Dendritic cell treated with granulocyte-macrophage colony-stimulating factor and Interleukin-4, amounts not matched to agents 40 ng/mL and 50 ng/mL, for 4 days (primary cell): Measurements from ENCODE around the gene STAMBPL1.
A peak's percentile ranks its signal among the peaks of the same experiment; 100 is the strongest.

Experiments used
- H3K27ac Mint-ChIP-seq: one replicate; pipeline ENCODE4 v1.8.0; 2022; ENCODE audit warnings: mild to moderate bottlenecking, mixed read lengths
- H3K27me3 Mint-ChIP-seq: one replicate; pipeline ENCODE4 v1.8.0; 2022; ENCODE audit warnings: mild to moderate bottlenecking, mixed read lengths
- H3K36me3 Mint-ChIP-seq: one replicate; pipeline ENCODE4 v1.8.0; 2022; ENCODE audit warnings: low read depth, mixed read lengths
- H3K4me1 Mint-ChIP-seq: one replicate; pipeline ENCODE4 v1.8.0; 2022; ENCODE audit warnings: low read depth, mixed read lengths
- H3K4me3 Mint-ChIP-seq: one replicate; pipeline ENCODE4 v1.8.0; 2022; ENCODE audit warnings: mild to moderate bottlenecking, moderate library complexity, mixed read lengths
- H3K9me3 Mint-ChIP-seq: one replicate; pipeline ENCODE4 v1.8.0; 2022; ENCODE audit warnings: mixed read lengths
- intact Hi-C: fragments of 100-400 bp; cut with micrococcal nuclease; formaldehyde crosslinking; loops from one replicate; pipeline ENCODE4 v1.15.0; 2022

STAMBPL1 gene

DNA sequence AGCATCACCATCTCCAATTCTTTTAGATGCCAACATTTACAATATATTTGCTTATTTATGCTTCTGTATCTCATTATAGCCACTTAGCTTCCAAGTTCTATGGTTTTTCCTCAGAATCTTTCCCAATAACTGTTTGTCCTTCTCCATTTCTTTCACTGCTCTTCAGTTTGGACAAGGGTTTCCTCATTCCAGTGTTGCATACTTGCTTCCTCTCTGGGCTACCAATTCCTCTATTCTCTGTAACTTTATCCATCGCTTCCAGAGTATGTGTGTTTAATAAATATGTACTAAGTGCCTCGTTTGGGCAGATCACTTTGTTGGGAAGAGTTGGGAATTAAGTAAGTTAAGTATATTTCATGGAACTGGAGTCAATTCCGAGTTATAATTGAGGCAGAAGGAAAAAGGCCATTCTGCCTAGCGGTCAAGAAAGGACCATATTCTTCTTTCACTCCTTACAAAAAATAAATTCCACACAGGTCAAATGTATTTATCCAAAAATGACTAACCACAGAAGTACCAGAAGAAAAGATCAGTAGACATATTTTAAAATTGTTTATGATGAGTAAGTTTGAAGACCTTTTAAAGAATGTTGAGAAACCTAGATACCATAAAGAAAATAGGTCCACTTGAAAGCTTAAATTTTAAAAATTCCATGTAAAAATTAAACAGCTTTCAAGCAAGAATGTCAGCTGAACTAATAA is 10.8 kb downstream of the STAMBPL1 start:
- intact Hi-C loops = no loop called here
- Mint-ChIP-seq H3K36me3 (peaks cover 4% of the 10 kb centered on the region), H3K27ac (no peak overlapping the region), H3K4me3 (no peak overlapping the region), H3K4me1 (peaks cover 29% of the 10 kb centered on the region), H3K27me3 (no peaks in the 10 kb centered on the region), H3K9me3 (no peaks in the 10 kb centered on the region)

DNA sequence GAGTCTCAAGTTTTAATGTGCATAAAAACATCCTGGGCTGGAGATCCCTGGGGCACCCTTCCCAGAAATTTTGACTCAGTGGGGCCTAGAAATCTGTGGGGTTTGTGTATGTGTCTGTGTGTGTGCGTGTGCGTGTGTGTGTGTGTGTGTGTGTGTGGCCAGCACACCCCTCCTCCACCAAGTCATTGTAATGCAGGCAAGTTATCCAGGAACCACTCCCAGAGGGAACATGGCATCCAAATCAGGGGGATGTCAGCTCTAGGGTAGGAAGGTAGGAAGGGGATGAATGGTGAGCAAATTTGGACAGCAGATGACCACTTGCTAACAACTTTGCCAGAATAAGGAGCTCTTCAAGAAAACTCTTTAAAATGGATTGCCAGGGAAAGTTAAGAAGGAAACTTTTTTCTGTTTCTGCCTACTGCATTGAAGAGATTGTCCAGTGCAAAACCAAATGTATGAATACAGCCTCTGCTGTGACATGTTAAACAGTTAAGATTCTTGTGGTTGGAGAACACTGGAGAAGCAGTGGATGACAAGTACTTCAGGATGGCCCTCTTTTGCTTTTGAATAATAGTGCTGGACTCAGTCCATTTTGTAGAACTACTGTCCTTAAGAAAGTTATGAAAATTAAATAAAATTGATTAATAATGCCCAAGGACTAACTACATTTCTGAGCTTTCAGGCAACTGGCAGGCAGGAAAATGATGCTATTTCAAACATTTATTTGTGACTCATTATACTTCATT is 12.3 kb downstream of the STAMBPL1 start:
- intact Hi-C loops = no loop called here
- Mint-ChIP-seq H3K4me3 (no peak overlapping the region), H3K4me1 (peaks cover 39% of the 10 kb centered on the region), H3K9me3 (no peaks in the 10 kb centered on the region), H3K36me3 (peaks cover 14% of the 10 kb centered on the region), H3K27me3 (no peaks in the 10 kb centered on the region), H3K27ac (peak overlapping the region; percentile 63)

DNA sequence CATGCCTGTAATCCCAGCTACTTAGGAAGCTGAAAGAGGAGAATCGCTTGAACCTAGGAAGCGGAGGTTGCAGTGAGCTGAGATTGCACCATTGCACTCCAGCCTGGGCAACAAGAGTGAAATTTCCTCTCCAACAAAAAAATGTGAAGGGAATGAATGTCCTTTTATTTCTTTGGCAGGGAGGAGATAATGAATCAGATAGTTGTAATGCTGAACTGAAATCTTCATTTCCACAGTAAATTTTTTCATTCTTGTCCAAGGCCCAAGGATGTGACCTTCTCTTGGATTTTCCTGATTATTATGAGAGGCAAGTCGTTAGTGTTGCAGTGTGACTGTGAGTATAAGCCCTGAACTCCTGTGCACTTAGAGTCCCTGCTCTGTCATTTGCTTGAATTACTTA is 13.6 kb downstream of the STAMBPL1 start:
- intact Hi-C loops = no loop called here
- Mint-ChIP-seq H3K36me3 (peaks cover 14% of the 10 kb centered on the region), H3K4me3 (no peak overlapping the region), H3K27ac (no peak overlapping the region), H3K9me3 (no peaks in the 10 kb centered on the region), H3K27me3 (no peaks in the 10 kb centered on the region), H3K4me1 (peaks cover 43% of the 10 kb centered on the region)

DNA sequence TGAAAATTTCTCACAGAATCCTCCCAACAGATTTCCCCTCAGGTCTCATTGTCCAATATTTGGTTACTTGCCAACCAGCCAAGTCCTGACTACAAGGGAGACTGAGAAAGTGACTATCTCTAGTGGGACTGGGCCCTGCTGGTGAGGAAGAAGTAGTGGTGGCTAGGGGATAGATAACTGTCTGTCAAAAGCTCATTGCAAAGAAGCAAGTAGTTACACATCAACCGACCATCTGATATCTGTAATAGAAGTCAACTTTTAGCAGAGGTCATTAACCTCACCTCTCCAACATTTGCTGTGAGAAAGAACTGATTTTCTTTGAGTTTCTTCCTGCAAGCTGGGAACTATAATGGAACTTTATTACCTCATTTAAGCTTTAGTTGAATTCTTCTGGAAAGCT is 15.2 kb downstream of the STAMBPL1 start:
- H3K27me3 Mint-ChIP-seq = no peaks in the 10 kb centered on the region
- peaks cover 46% of the 10 kb centered on the region for H3K4me1 Mint-ChIP-seq
- intact Hi-C loops = no loop called here
- peaks cover 21% of the 10 kb centered on the region for H3K36me3 Mint-ChIP-seq
- no peak overlapping the region for H3K4me3 Mint-ChIP-seq
- H3K9me3 Mint-ChIP-seq = no peaks in the 10 kb centered on the region
- no peak overlapping the region for H3K27ac Mint-ChIP-seq

DNA sequence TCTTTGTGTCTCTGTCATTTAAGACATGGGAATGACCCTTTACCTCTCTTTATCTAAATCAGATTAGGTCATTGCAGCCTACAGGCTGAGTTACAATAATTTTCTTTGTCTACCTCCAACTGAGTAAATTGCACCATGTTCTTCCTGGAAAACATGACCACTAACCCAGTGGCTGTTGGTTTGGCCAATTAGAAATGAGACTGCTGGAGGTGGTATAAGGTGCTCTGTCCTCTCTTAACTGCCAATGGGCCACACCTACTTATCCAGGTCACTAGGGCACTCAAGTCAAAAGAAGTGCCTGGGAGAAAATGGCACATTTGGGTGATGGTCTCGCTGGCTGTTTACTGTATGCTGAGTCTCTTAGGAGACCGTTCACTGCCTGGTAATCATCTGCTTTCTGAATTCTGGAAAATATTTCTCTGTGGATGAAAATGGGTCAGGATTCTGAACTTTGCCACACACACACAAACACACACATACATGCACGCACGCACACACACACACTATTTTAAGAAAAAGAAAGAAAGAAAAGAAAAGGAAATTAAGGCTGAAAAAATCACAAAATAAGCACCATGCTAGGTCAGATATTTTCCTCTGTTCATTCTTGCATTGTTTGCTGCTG is 16.4 kb downstream of the STAMBPL1 start:
- intact Hi-C loops = no loop called here
- H3K4me3 Mint-ChIP-seq = no peak overlapping the region
- peak overlapping the region; percentile 60 for H3K27ac Mint-ChIP-seq

DNA sequence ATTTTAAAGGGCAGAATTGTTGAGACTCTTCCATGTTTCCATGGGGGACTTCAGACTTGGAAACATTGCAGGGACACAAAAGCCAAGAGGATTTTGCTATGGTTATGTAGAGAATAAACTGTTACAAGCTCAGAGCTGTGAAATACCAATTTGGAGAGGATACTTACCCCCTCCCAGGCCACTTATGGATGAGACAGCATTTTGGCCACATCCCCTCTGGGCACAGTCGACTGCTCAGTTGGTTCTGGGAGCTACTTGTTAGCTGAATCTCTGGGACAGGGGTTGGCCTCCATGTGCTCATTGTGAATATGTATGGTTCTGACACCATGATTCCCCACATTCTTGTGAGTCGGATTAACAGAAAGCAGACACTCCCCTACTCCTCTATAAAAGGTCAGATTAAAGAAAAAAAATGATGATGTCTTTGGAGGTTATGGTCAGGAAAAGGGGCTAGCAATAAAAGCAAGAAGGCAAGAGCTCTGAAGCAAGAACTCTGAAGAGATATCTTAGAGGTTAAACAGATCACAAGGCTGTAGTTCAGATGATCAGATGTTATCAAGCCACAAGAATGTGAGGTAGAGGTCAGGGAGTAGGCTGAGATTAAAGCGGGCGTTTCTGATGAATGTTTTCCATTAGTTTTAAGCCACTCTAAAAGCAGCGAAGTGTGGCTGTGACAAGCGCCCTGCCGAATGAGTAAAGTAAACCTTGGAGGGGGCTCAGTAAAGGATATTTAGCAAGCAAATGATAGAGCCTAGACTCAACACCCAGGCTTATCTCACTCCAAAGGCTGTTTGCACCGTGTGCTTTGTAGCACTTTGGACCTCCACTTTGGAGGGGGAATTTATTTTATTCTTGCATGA is 17.2 kb downstream of the STAMBPL1 start:
- no peaks in the 10 kb centered on the region for H3K27me3 Mint-ChIP-seq
- intact Hi-C loops = no loop called here
- peaks cover 43% of the 10 kb centered on the region for H3K4me1 Mint-ChIP-seq
- H3K27ac Mint-ChIP-seq = peak overlapping the region; percentile 60
- no peak overlapping the region for H3K4me3 Mint-ChIP-seq
- H3K36me3 Mint-ChIP-seq = peaks cover 21% of the 10 kb centered on the region
- no peaks in the 10 kb centered on the region for H3K9me3 Mint-ChIP-seq

More for the DNA sequence above, 16.4 kb downstream of the STAMBPL1 start:
- H3K36me3 Mint-ChIP-seq = peaks cover 21% of the 10 kb centered on the region
- no peaks in the 10 kb centered on the region for H3K27me3 Mint-ChIP-seq
- H3K9me3 Mint-ChIP-seq = no peaks in the 10 kb centered on the region
- peaks cover 41% of the 10 kb centered on the region for H3K4me1 Mint-ChIP-seq

DNA sequence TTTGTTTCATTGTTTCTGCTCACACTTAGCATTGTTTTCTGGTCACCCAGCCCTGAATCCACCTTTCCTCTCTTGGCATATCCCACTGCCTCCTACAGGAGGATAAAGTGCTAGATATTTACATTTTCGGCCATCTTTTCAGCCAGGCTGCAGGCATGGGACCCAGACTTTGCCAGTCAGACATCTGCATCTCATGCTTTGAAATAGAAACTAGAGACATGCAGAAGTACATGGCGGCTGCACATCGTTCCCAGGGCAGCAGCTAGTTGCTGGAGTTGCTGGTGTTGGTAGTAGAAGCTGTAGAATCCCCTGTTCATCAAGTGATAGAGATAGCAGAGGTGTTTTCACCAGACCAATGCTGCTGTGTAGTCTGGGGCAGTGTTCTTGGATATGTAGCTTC is 18.7 kb downstream of the STAMBPL1 start:
- H3K9me3 Mint-ChIP-seq = no peaks in the 10 kb centered on the region
- H3K27ac Mint-ChIP-seq = no peak overlapping the region
- H3K4me1 Mint-ChIP-seq = peaks cover 41% of the 10 kb centered on the region
- intact Hi-C loops = no loop called here
- H3K27me3 Mint-ChIP-seq = no peaks in the 10 kb centered on the region
- no peak overlapping the region for H3K4me3 Mint-ChIP-seq
- peaks cover 25% of the 10 kb centered on the region for H3K36me3 Mint-ChIP-seq

DNA sequence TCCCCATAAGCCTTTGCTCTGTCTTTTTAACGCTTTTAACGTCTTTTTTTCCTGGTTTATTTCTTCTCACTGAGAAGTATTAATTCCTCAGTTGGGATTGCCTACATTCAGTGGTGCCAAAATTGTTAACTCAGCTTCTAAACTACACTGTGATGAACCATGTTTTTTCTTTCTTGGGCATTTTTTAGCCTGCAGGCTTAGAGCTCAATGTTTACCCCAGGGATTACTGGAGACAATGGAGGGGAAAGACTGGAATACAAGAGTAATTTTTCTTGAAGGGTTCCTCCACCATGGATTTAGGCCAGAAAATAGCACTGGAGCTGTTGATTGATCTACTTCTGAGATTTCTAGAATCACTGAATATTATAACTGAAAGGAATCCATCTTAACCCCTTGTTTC is 19.8 kb downstream of the STAMBPL1 start:
- intact Hi-C loops = no loop called here
- Mint-ChIP-seq H3K4me1 (peaks cover 41% of the 10 kb centered on the region), H3K36me3 (peaks cover 31% of the 10 kb centered on the region), H3K9me3 (no peaks in the 10 kb centered on the region), H3K27ac (peak overlapping the region; percentile 60), H3K27me3 (no peaks in the 10 kb centered on the region), H3K4me3 (no peak overlapping the region)

DNA sequence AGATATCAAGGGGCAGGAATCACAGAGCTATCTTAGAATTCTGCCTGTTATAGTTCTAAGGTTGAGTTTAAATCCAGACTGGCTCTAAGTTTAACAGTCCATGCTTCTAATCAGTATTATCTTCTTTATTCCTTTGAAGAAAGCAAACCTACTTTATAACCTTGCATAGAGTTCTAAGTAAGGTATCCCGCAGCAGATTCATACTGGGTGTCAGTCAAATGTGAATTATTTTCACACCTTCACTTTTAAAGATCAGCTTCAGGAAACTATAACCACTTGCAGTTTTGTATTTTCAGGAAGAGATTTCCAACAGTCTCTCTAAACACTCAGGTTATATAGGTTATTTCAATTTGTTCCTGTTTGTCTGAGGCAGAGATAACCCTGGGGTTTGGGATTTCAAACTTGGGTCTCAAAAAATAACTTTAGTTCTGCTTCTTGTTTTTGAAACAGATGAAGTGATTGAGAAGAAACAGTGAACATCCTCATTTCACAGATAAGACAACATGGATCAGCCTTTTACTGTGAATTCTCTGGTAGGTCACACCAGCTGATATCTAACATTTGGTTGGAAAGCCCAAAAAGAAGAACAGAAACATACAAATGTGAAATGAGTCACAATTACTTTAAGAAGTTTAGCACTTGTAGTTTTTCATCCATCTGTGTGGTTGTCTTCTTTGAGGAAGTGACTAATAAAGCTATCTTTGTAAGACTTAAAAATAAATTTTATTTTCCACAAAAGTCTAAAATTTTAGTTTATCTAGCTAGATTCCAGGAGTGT is 21.4 kb downstream of the STAMBPL1 start:
- H3K4me1 Mint-ChIP-seq = peaks cover 40% of the 10 kb centered on the region
- H3K27ac Mint-ChIP-seq = peak overlapping the region; percentile 92
- no peak overlapping the region for H3K4me3 Mint-ChIP-seq
- intact Hi-C loops = loop anchor here (1.0 kb wide), 1 partner anchor 21 kb away; the partner anchor contains the start of gene STAMBPL1
- no peaks in the 10 kb centered on the region for H3K27me3 Mint-ChIP-seq
- H3K36me3 Mint-ChIP-seq = peaks cover 41% of the 10 kb centered on the region
- H3K9me3 Mint-ChIP-seq = no peaks in the 10 kb centered on the region

DNA sequence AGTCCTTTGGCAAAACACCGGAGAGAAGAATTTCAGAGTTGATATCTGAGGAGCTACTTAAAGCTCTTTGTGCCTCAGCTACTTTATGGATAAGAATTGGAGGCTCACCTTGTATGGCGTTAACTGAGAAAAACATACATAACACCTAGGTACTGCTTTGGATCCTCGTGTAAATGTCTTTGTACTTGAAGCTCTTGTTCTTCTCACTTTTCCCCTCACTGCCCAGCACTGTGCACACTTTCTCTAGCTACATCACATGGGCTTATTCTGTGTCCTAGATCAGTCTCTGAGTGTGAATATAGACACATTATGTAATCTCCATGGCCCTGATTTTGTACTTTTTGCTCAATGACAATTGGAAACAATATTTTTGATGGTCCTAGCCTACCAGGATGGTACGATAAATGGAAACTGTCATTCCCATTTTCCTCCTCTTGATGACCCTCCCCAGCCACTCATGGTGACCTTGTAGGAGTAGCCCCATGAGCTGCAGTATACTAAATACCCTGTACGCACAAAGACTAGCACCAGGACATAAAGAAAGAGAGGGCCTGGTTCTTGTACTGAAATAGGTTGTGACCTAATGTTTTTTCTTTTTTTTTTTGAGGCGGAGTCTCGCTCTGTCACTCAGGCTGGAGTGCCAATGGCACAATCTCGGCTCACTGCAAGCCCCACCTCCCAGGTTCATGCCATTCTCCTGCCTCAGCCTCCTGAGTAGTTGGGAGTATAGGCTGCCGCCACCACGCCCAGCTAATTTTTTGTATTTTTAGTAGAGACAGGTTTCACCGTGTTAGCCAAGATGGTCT is 22.1 kb downstream of the STAMBPL1 start:
- intact Hi-C loops = loop anchor here (1.0 to 2.0 kb wide), 2 partner anchors 22 to 31 kb away; partner anchors contain the start of gene STAMBPL1
- Mint-ChIP-seq H3K27ac (peak overlapping the region; percentile 92), H3K36me3 (peaks cover 41% of the 10 kb centered on the region), H3K4me3 (peak overlapping the region; percentile 13), H3K27me3 (no peaks in the 10 kb centered on the region), H3K4me1 (peaks cover 33% of the 10 kb centered on the region), H3K9me3 (no peaks in the 10 kb centered on the region)

DNA sequence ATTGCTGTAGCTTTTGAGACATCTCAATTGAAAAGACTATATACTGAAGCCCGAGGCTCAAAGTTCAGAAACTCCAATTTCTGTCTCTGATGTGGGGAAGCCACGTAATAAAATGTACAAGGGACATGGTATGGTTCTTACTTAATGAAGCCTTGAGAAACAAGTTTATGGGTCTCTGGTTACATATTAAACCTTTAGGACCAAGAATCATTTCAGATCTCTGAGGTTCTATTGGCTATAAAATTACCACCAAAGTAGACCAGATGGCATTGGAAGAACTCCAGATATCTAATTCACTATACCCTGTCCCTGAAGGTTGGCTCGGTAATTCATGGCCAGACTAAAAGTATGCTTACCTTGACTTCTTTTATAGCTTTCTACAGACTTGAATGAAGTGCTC is 23.7 kb downstream of the STAMBPL1 start:
- Mint-ChIP-seq H3K27ac (peak overlapping the region; percentile 92), H3K9me3 (no peaks in the 10 kb centered on the region), H3K4me3 (no peak overlapping the region), H3K4me1 (peaks cover 19% of the 10 kb centered on the region), H3K36me3 (peaks cover 50% of the 10 kb centered on the region), H3K27me3 (no peaks in the 10 kb centered on the region)
- intact Hi-C loops = loop anchor here (2.0 kb wide), 1 partner anchor 29 kb away; no protein-coding TSS in a partner anchor

DNA sequence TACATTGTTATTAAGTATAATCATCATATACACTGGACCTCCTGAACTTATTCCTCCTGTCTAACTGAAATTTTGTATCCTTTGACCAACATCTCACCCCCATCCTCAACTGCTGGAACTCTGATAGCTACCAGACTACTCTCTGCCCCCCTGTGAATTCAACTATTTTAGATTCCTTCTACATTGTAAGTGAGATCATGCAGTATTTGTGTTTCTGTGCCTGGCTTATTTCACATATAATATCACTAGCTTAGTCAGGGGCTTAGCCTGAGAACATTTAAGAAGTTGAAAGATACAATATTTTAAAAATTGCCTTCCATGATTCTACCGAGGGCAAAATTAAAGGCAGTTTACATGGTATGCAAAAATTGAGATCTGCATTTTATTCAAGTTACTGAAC is 26.9 kb downstream of the STAMBPL1 start:
- Mint-ChIP-seq H3K27ac (no peak overlapping the region), H3K36me3 (peaks cover 64% of the 10 kb centered on the region), H3K4me1 (peaks cover 4% of the 10 kb centered on the region), H3K9me3 (no peaks in the 10 kb centered on the region), H3K4me3 (no peak overlapping the region), H3K27me3 (no peaks in the 10 kb centered on the region)
- intact Hi-C loops = no loop called here
